ENCODE data around the gene CACNA2D3.
A peak's percentile ranks its signal among the peaks of the same experiment; 100 is the strongest.

- TF ChIP-seq POLR2A (IDR thresholded peaks at IDR 0.05) (no peak), CTCF (IDR thresholded peaks at IDR 0.05) (peak in 4 of 5 experiments; percentile 17 to 43 (median 30)), POLR2AphosphoS5 (IDR thresholded peaks at IDR 0.05) (no peak), EP300 (IDR thresholded peaks at IDR 0.05; ENCODE audit: low read depth) (no peak)
Observed at GRCh38 chr3:54870423-54870822, 748.1 kb downstream of the CACNA2D3 start.

Data from transverse colon (tissue), 4 donors.